ENCODE data around the gene HEBP2. TPM values are rescaled to one million over a fixed set of nuclear protein-coding genes. Genes with fewer than 3 reads are reported as not detected.
A peak's percentile ranks its signal among the peaks of the same experiment; 100 is the strongest.
"Not testable (repeated sequence)": the region's sequence is repeated elsewhere in the genome, so short reads cannot be mapped to it uniquely, and the experiment has no call there.

The HEBP2 gene, protein sequence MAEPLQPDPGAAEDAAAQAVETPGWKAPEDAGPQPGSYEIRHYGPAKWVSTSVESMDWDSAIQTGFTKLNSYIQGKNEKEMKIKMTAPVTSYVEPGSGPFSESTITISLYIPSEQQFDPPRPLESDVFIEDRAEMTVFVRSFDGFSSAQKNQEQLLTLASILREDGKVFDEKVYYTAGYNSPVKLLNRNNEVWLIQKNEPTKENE
- polyA plus RNA-seq (2011; rRNA removed) (14.5 and 23.6 TPM in 2 replicates), polyA minus RNA-seq (2011; rRNA and poly(A)+ RNA removed) (1.8 and 3.8 TPM in 2 replicates)

DNA sequence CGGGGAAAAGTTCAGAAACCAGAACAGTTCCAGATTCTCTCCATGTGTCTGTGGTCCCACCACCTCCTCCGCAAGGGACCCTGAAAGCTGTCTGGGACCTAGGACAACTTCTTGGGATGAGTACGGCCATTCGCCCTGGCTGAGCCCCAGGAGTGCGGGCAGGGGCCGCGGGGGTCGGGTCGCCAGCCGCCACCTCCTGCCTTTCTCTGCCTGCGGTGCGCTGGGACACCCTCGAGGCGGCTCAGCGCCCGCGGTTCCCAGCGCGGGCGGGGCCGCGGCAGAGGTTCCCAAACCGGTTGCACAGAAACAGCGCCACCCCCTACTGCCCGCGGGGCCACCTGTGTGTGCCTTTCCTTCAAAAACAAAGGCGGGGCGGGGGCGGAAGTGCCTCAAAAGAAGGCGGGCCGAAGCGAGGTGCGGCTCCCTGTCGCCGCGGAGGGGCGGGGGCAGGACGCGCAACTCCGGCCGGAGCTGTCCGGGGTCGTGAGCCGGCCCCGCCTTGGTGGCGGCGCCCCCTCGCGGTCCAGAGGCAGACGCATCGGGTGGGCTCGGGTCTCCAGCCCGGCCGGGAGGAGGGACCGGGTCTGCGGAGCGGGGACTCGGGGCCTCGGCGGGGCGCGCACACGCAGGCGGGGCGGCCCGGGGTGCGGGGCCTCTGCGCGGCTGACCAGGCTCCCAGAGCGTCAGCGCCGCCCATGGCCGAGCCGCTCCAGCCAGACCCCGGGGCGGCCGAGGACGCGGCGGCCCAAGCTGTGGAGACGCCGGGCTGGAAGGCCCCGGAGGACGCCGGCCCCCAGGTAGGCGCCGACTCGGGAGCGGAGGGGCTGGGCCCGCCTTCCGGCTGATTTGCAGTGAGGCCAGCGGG is at the start of gene HEBP2:
TSS of gene HEBP2 (plus strand) at position 423 of the 865 bp plus-strand sequence. CDS start at position 696, 273 bp downstream.
- Histone ChIP-seq H3K36me3 (ENCODE audit: control insufficient read depth, insufficient read depth, low read length) (peaks cover 13% of the 10 kb centered on the region; the same call in 1 of the 2 replicates), H3K4me3 (ENCODE audit: low read depth, low read length) (peak within 1 kb of the TSS; percentile 50), H3K27me3 (ENCODE audit: control insufficient read depth, insufficient read depth, low read length) (no peaks in the 10 kb centered on the region)
- TF ChIP-seq, protein P1, sequence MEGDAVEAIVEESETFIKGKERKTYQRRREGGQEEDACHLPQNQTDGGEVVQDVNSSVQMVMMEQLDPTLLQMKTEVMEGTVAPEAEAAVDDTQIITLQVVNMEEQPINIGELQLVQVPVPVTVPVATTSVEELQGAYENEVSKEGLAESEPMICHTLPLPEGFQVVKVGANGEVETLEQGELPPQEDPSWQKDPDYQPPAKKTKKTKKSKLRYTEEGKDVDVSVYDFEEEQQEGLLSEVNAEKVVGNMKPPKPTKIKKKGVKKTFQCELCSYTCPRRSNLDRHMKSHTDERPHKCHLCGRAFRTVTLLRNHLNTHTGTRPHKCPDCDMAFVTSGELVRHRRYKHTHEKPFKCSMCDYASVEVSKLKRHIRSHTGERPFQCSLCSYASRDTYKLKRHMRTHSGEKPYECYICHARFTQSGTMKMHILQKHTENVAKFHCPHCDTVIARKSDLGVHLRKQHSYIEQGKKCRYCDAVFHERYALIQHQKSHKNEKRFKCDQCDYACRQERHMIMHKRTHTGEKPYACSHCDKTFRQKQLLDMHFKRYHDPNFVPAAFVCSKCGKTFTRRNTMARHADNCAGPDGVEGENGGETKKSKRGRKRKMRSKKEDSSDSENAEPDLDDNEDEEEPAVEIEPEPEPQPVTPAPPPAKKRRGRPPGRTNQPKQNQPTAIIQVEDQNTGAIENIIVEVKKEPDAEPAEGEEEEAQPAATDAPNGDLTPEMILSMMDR (IDR thresholded peaks at IDR 0.05; ENCODE audit: insufficient read depth, low read depth, low read length) = peak; percentile 34; the same call in 1 of the 2 replicates
- DNase-seq (ENCODE audit: low read depth) = no peak
- CTCF ChIA-PET = interaction anchor here (0.6 to 5.1 kb wide), 13 partner anchors 9 to 305 kb away, joined by 3 to 34 read pairs (median 3); no protein-coding TSS in a partner anchor
- POLR2A ChIA-PET = interaction anchor here (0.5 kb wide), 1 partner anchor 19 kb away, joined by 4 read pairs; no protein-coding TSS in a partner anchor

- POLR2A ChIA-PET = no interaction called here
- CTCF ChIA-PET = interaction anchor here (0.9 kb wide), 1 partner anchor 45 kb away, joined by 3 read pairs; no protein-coding TSS in a partner anchor
- DNase-seq (ENCODE audit: low read depth) = no peak
- no peaks in the 10 kb centered on the region for H3K27me3 ChIP-seq (ENCODE audit: control insufficient read depth, insufficient read depth, low read length)
- H3K36me3 ChIP-seq (ENCODE audit: control insufficient read depth, insufficient read depth, low read length) = no peaks in the 10 kb centered on the region
- TF ChIP-seq, protein P1 (IDR thresholded peaks at IDR 0.05; ENCODE audit: insufficient read depth, low read depth, low read length) = no peak
- no peak overlapping the region for H3K4me3 ChIP-seq (ENCODE audit: low read depth, low read length)
Observed at GRCh38 chr6:138357928-138358327, 46.1 kb upstream of the HEBP2 start.

- DNase-seq (ENCODE audit: low read depth); H3K36me3 ChIP-seq (ENCODE audit: control insufficient read depth, insufficient read depth, low read length); H3K27me3 ChIP-seq (ENCODE audit: control insufficient read depth, insufficient read depth, low read length); POLR2A ChIA-PET; H3K4me3 ChIP-seq (ENCODE audit: low read depth, low read length); CTCF ChIA-PET: not testable (repeated sequence)
Observed at GRCh38 chr6:138368684-138369083, 35.3 kb upstream of the HEBP2 start.

DNA sequence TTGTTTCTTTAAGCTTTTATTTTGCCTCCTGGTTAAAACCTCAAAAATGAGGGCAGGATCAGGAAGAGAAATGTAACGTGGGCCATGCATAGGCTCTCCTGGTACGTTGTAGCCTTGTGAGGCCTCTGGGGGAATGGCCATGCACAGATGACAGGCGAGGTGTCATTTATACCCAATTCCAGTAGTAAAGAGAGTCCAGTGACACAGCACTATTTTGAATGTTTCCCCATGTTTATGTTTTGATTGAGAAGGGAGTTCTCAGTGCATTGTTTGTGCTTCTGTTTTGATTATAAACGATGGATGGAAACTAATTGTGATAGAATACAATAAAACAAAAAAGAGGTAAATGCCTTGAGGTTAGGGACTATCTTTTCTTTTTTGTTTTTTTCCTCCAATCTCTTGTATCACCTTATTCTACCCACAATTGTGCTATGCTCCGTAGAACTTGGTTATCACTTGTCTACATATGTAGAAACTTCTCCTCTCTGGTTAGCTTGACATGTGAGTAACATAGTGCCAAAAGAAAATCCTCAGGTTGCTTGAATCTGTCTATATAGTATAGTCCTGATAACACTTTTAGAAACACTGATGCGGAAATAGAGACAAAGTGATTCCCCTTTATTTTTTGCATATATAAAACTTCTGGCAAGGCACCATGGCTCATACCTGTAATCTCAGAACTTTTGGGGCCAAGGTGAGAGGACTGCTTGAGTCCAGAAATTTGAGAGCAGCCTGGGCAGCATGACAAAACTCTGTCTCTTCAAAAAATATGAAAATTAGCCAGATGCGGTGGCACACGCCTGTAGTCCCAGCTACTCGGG is 33.2 kb upstream of the HEBP2 start:
- CTCF ChIA-PET = interaction anchor here (0.9 to 1.1 kb wide), 2 partner anchors 10 to 43 kb away, joined by 3 read pairs; no protein-coding TSS in a partner anchor
- DNase-seq (ENCODE audit: low read depth) = no peak
- POLR2A ChIA-PET = no interaction called here
- TF ChIP-seq, protein P1 (IDR thresholded peaks at IDR 0.05; ENCODE audit: insufficient read depth, low read depth, low read length) = no peak
- Histone ChIP-seq H3K27me3 (ENCODE audit: control insufficient read depth, insufficient read depth, low read length) (no peaks in the 10 kb centered on the region), H3K36me3 (ENCODE audit: control insufficient read depth, insufficient read depth, low read length) (no peaks in the 10 kb centered on the region), H3K4me3 (ENCODE audit: low read depth, low read length) (no peak overlapping the region)

DNA sequence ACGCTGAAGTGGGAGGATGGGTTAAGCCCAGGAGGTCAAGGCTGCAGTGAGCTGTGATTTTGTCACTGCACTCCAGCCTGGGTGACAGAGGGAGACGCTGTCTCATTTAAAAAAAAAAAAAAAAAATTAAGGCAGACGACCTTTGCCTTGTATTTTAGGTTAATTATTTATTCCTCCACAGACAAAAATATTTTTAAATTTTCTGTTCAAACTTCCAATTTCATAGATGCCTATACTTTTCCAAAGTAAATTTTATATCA is 32.6 kb upstream of the HEBP2 start:
- CTCF ChIA-PET = interaction anchor here (1.0 to 1.1 kb wide), 2 partner anchors 9 to 246 kb away, joined by 3 read pairs; no protein-coding TSS in a partner anchor

More for the DNA sequence above, 32.6 kb upstream of the HEBP2 start:
- TF ChIP-seq, protein P1 (IDR thresholded peaks at IDR 0.05; ENCODE audit: insufficient read depth, low read depth, low read length) = no peak
- no peak for DNase-seq (ENCODE audit: low read depth)
- Histone ChIP-seq H3K36me3 (ENCODE audit: control insufficient read depth, insufficient read depth, low read length) (no peaks in the 10 kb centered on the region), H3K4me3 (ENCODE audit: low read depth, low read length) (no peak overlapping the region), H3K27me3 (ENCODE audit: control insufficient read depth, insufficient read depth, low read length) (no peaks in the 10 kb centered on the region)
- POLR2A ChIA-PET = no interaction called here

All from BJ (cell line).